Right lobe of liver (tissue), 4 donors: ENCODE data around the gene SEPTIN10.

Experiments
- POLR2A ChIP-seq: fragments of 450-650 bp; IDR thresholded peaks from one replicate; pipeline ENCODE4 v1.6.1; 2017; ENCODE audit warnings: antibody characterized with exemption, mild to moderate bottlenecking
- TF ChIP-seq, protein P1 (sequence below), 4 donors: fragments of 200-600 bp in 3 of 4; fragments of 450-650 bp in 1 of 4; IDR thresholded peaks; one replicate each; pipeline versions ENCODE4 v1.5.1 to v1.8.0; 2016 to 2022; ENCODE audit warnings: antibody characterized with exemption in 4 of 4, mild to moderate bottlenecking in 2 of 4
- donor health status: DM: no; HTN: no; CAD: no.
- donor health status: DM: no; HTN: no; CAD: no.
- donor health status: DM: no; HTN: yes; CAD: no.

DNA sequence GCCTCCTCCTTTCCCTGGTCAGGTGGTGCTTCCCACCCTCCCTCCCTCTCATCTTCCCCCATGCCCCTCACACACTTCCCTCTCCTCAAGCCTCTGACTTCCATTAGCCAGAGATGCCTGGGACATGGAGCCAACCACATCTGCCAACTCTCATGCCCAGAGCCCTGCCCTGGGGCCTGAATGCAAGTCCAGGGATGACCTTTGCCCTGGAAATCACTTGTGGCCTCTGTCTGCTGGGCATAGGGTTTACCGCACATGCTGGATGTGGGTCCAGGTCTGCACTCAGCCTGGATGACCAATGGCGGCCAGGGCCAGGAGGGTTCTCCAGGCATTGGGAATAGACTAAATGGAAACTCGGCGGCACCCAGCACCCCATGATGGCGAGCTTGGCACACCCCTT, 98.9 kb downstream of the SEPTIN10 start:
- TF ChIP-seq, protein P1, sequence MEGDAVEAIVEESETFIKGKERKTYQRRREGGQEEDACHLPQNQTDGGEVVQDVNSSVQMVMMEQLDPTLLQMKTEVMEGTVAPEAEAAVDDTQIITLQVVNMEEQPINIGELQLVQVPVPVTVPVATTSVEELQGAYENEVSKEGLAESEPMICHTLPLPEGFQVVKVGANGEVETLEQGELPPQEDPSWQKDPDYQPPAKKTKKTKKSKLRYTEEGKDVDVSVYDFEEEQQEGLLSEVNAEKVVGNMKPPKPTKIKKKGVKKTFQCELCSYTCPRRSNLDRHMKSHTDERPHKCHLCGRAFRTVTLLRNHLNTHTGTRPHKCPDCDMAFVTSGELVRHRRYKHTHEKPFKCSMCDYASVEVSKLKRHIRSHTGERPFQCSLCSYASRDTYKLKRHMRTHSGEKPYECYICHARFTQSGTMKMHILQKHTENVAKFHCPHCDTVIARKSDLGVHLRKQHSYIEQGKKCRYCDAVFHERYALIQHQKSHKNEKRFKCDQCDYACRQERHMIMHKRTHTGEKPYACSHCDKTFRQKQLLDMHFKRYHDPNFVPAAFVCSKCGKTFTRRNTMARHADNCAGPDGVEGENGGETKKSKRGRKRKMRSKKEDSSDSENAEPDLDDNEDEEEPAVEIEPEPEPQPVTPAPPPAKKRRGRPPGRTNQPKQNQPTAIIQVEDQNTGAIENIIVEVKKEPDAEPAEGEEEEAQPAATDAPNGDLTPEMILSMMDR (IDR thresholded peaks at IDR 0.05) = no peak
- no peak for TF ChIP-seq POLR2A
